Astrocyte (in vitro differentiated cells and primary cell): ENCODE results near the gene GREB1.

Experiments used
- CTCF ChIP-seq: IDR thresholded peaks from 2 replicates; pipeline ENCODE4 v1.5.1; 2011; ENCODE audit warnings: low read depth, mild to moderate bottlenecking, inconsistent platforms, low read length, moderate library complexity; ENCODE audit not compliant: insufficient read depth
- EZH2 ChIP-seq: IDR thresholded peaks from 2 replicates; pipeline ENCODE4 v1.6.1; 2012; ENCODE audit warnings: mild to moderate bottlenecking, low read length, inconsistent platforms; ENCODE audit not compliant: insufficient read depth

- TF ChIP-seq CTCF: no peak
- TF ChIP-seq EZH2: no peak
Observed at GRCh38 chr2:11621410-11621809, 87.6 kb downstream of the GREB1 start.
